Subcutaneous abdominal adipose tissue (tissue), 5 donors: ENCODE results near the gene SMARCAD1.
"Not testable (repeated sequence)": the region's sequence is repeated elsewhere in the genome, so short reads cannot be mapped to it uniquely, and the experiment has no call there.

ENCODE experiments used
- H3K27ac ChIP-seq: one replicate; pipeline ENCODE4 v1.7.0; 2013; ENCODE audit warnings: low read depth, mild to moderate bottlenecking, inconsistent platforms, low read length, moderate library complexity
- H3K27me3 ChIP-seq, 5 donors: one replicate each; pipeline ENCODE4 v1.7.0; 2013; ENCODE audit warnings: low read length in 5 of 5, inconsistent platforms in 1 of 5; ENCODE audit not compliant: control insufficient read depth in 5 of 5, insufficient read depth in 4 of 5
- H3K36me3 ChIP-seq, 5 donors: one replicate each; pipeline ENCODE4 v1.7.0; 2013; ENCODE audit warnings: low read length in 5 of 5; ENCODE audit not compliant: control insufficient read depth in 5 of 5, insufficient read depth in 5 of 5
- H3K4me1 ChIP-seq, 5 donors: one replicate each; pipeline ENCODE4 v1.7.0; 2013; ENCODE audit warnings: low read length in 5 of 5, mild to moderate bottlenecking in 3 of 5, moderate library complexity in 1 of 5; ENCODE audit not compliant: control insufficient read depth in 5 of 5, insufficient read depth in 5 of 5
- H3K4me3 ChIP-seq, 5 donors: one replicate each; pipeline ENCODE4 v1.7.0; 2013; ENCODE audit warnings: low read length in 5 of 5, low read depth in 1 of 5
- H3K9ac ChIP-seq, 5 donors: one replicate each; pipeline ENCODE4 v1.7.0; 2013; ENCODE audit warnings: low read length in 5 of 5, mild to moderate bottlenecking in 4 of 5, moderate library complexity in 3 of 5
- H3K9me3 ChIP-seq, 5 donors: one replicate each; pipeline ENCODE4 v1.7.0; 2013; ENCODE audit warnings: low read length in 5 of 5; ENCODE audit not compliant: control insufficient read depth in 5 of 5
- donor health status: healthy.
- donor health status: healthy.
- donor health status: healthy.
- donor health status: healthy.
- donor health status: healthy.

The SMARCAD1 gene

DNA sequence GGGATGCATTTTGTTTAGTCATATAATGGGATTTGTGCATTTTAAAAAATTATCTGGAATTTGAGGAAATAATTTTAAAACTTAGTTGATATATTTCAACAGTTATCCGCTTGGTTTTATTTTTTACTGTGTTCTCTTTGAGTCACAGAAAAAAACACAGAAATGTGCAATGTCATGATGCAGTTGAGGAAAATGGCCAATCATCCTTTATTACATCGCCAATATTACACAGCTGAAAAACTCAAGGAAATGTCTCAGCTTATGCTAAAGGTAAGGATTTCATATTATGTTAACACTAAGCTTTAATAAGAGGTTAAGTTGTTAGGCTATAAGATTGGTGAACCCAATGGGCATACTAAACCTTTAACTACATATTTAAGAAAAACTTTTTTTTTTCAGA lies 71.1 kb downstream of the SMARCAD1 start:
- H3K36me3 ChIP-seq: peaks cover 51 to 78% (median 62%) of the 10 kb centered on the region in 5 donors

DNA sequence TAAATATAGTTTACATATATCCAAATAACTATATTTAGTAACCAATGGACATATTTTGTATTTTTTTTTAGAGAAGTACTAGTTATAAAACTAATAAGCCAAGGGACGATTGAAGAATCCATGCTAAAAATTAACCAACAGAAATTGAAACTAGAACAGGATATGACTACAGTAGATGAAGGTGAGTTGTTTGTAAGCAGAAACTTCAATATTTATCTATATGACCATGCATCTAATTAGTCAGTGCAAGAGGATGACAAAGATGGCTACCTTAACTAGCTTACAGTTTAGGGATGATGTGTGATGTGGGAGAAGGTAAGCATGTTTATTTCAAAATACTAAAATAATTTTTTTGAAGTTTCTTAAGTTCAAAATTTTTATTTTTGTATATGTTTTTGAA lies 77.2 kb downstream of the SMARCAD1 start:
- Histone ChIP-seq H3K4me1 (peaks cover 0 to 3% (median 2%) of the 10 kb centered on the region in 5 donors), H3K36me3 (peaks cover 39 to 60% (median 53%) of the 10 kb centered on the region in 5 donors), H3K27ac (no peak overlapping the region), H3K27me3 (no peaks in the 10 kb centered on the region), H3K4me3 (no peak overlapping the region), H3K9ac (no peak overlapping the region), H3K9me3 (no peaks in the 10 kb centered on the region)

More for the DNA sequence above, 71.1 kb downstream of the SMARCAD1 start:
- H3K4me3 ChIP-seq: no peak overlapping the region
- H3K27me3 ChIP-seq: no peaks in the 10 kb centered on the region
- no peaks in the 10 kb centered on the region for H3K9me3 ChIP-seq
- no peak overlapping the region for H3K27ac ChIP-seq
- H3K9ac ChIP-seq: no peak overlapping the region
- no peaks in the 10 kb centered on the region for H3K4me1 ChIP-seq

DNA sequence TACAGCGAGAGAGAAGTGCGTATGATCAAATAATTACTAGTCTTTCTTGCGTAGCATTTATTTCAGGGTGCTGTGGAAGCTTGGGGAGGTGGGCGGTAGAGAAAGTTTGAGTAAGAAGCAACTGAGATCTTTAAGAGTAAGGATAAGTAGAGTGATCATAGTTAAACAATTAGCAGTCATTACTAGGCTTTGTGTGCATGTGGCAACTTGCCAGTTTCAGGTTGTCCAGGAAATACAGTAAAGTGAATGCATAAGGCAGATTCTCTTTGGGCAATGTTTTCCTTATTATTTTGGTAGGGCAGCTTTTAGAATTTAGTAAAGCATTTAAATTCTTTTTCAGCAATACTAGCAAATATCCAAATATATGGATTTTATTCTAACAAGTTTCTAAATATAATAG lies 78.0 kb downstream of the SMARCAD1 start:
- peaks cover 36 to 52% (median 47%) of the 10 kb centered on the region in 5 donors for H3K36me3 ChIP-seq
- H3K9me3 ChIP-seq: no peaks in the 10 kb centered on the region
- no peaks in the 10 kb centered on the region for H3K27me3 ChIP-seq
- H3K27ac ChIP-seq: no peak overlapping the region
- no peak overlapping the region for H3K4me3 ChIP-seq
- H3K9ac ChIP-seq: no peak overlapping the region
- H3K4me1 ChIP-seq: peaks cover 0 to 11% (median 5%) of the 10 kb centered on the region in 5 donors

DNA sequence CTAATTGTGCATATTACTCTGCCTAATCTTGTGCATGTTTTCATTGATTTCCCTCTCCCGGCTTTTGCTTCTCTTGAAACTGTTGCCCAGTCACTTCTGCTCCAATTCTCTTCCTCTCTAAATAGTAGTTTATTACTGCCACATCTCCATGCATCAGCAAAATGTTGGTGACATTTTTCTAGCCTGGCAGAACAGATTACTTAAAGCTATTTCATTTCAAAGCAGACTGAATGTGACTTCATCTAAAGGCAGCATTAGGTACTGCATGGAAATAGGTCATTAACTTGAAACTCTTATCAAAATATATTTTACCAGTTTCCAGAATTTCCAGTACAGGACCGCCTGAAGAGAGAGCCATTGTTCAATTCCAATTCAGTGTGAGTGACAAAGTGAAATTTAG lies 82.6 kb downstream of the SMARCAD1 start:
- H3K9me3 ChIP-seq: no peaks in the 10 kb centered on the region
- peaks cover 11 to 33% (median 20%) of the 10 kb centered on the region in 5 donors for H3K36me3 ChIP-seq
- no peak overlapping the region for H3K27ac ChIP-seq
- no peak overlapping the region for H3K4me3 ChIP-seq
- peaks cover 0 to 11% (median 5%) of the 10 kb centered on the region in 5 donors for H3K4me1 ChIP-seq
- no peaks in the 10 kb centered on the region for H3K27me3 ChIP-seq
- no peak overlapping the region for H3K9ac ChIP-seq

DNA sequence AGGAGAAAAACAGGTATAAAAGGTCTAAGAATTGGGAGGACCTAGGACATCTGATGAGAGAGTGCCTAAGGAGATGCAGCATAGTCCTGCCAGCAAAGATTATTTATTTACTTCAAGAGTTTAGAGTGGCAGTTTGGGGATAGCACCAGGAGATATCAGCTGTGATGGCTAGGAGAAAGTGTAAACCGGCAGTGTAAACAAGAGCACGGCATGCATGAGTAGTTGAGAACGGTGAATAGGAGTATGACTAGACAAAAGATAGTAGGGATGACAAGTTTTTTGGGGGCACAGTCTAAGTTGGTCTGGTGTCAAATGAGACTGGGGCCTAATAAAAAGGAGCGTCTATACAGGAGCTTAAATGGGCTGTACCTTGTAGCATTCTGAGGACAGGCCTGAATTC lies 86.3 kb downstream of the SMARCAD1 start:
- not testable (repeated sequence) for H3K4me3 ChIP-seq, H3K27ac ChIP-seq

DNA sequence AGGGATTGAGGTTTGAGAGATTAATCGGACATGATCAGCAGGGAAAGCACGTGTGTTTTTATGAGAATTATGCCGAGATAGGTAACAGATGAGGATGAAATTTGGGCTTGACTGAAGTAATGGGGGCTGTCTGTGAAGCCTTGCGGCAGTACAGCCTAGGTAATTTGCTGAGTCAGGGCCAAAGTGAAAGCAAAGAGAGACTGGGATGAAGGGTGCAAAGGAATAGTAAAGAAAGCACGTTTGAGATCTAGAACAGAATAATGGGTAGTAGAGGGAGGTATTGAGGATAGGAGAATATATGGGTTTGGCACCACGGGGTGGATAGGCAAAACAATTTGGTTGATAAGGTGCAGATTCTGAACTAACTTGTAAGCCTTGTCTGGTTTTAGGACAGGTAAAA lies 87.8 kb downstream of the SMARCAD1 start:
- not testable (repeated sequence) for H3K27ac ChIP-seq, H3K9me3 ChIP-seq, H3K27me3 ChIP-seq, H3K36me3 ChIP-seq, H3K4me3 ChIP-seq, H3K4me1 ChIP-seq, H3K9ac ChIP-seq

More for the DNA sequence above, 86.3 kb downstream of the SMARCAD1 start:
- Histone ChIP-seq H3K4me1 (peaks cover 0 to 11% (median 5%) of the 10 kb centered on the region in 5 donors), H3K36me3 (peaks cover 0 to 11% (median 9%) of the 10 kb centered on the region in 5 donors)
- H3K9ac ChIP-seq, H3K9me3 ChIP-seq, H3K27me3 ChIP-seq: not testable (repeated sequence)

DNA sequence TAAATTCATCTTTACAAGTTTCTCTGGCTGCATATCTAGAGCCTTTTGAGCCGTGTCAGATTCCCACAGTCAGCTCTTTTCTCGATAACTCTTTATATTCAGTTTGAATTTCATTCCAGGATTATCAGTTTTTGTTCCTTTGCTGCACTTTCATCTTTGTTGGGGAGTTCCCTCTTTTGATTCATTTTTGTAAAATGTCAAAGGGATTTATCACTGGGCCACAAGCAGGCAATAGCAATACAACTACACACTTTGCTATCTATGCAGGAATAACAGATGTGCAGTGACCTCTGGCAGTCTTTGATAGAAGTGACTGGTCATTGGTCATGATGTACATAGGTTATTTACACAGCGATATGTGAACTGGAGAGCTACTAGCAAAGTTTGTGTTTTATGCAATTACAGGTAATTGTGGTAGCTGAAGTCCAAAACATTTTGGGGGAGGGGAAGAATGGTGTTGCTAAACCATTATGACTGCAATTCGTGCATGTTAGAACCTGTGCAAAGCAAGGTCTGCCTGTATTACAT lies 91.1 kb downstream of the SMARCAD1 start:
- Histone ChIP-seq H3K4me3 (no peak overlapping the region), H3K36me3 (no peaks in the 10 kb centered on the region), H3K27me3 (no peaks in the 10 kb centered on the region), H3K27ac (no peak overlapping the region), H3K9ac (no peak overlapping the region), H3K9me3 (no peaks in the 10 kb centered on the region), H3K4me1 (no peaks in the 10 kb centered on the region)

DNA sequence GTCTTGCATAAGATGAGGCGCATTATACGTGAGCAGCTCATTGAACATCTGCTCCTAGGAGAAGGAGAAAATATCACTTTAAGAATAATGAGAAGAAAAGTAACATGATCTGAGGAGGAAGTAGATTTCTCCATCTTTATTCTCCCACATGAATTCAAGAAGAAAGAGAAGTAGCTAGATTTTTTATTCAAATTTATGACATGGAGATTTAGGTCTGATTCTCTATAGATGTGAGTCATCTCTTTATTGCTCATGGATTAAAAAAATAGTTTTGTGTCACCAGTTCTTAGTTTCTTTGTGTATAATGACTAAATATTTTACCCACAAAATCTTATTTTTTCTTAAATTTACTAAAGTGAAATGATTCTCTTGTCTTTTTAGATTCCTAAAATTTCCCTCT lies 94.5 kb downstream of the SMARCAD1 start:
- no peaks in the 10 kb centered on the region for H3K9me3 ChIP-seq
- no peak overlapping the region for H3K27ac ChIP-seq
- H3K36me3 ChIP-seq: no peaks in the 10 kb centered on the region
- H3K27me3 ChIP-seq: no peaks in the 10 kb centered on the region
- H3K9ac ChIP-seq: no peak overlapping the region
- no peak overlapping the region for H3K4me3 ChIP-seq
- H3K4me1 ChIP-seq: peaks cover 0 to 9% (median 5%) of the 10 kb centered on the region in 5 donors

DNA sequence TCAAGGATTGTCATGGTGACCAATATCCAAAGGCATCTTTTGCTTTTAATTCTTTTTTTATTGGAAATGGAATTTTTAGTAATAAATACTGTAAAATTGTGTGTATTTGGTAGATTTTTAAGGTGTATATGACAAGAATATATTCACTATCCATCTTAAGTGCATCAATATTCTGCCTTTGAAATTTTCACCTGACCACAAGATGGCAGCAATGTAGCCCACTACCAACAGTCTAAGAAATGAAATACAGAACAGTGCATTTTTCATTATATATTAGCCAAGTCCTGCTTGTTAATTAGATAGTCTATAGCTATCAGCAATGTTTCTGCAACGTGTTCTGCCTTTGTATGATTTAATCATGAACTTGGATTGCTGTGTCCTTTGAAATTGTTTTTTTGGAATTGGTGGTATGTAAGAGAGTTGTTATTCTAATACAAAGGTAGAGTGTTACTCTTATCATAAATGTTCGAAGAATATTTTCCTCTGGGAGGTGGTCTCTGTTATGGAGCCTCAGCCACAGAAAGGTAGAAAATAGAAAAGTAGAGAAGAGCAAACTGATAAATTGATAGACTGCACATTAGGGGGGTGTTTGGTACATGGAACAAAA lies 96.8 kb downstream of the SMARCAD1 start:
- no peaks in the 10 kb centered on the region for H3K9me3 ChIP-seq
- H3K27ac ChIP-seq: no peak overlapping the region
- H3K4me1 ChIP-seq: peaks cover 0 to 14% (median 5%) of the 10 kb centered on the region in 5 donors

DNA sequence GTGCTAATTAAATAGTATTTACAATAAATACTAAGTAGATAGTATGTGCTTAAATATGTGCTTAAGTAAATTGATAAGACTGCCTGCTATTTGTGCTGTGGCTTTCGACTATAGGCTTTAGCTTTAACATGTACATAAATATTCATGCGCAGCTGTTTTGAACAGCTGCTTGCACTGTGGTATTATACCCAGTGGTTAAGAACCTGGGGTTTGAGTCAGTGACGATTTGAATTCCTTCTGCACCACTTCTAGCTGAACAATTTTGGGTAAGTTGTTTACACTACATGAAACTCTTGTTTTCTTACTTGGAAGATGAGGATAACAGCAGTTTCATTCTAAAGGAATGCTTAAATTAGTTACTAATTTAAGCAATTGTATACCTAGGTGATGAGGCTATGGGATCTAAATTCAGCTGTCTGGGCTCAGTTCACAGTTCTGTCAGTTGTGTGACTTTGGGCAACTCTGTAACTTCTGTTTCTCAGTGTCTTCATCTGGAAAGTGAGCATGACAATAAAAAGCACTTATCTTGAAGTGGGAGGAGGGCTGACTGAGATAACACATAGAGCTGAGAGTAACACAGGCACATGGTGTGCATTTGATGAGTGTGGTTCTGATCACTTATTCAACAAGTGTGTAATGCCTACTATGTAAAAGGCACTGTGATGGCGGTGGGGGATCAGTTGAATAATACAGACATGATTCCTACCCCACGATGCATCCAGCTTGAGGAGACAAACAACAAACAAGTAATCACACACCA lies 98.0 kb downstream of the SMARCAD1 start:
- Histone ChIP-seq H3K27ac (no peak overlapping the region), H3K4me1 (peaks cover 0 to 14% (median 5%) of the 10 kb centered on the region in 5 donors), H3K4me3 (no peak overlapping the region), H3K9ac (no peak overlapping the region), H3K36me3 (no peaks in the 10 kb centered on the region), H3K27me3 (no peaks in the 10 kb centered on the region), H3K9me3 (no peaks in the 10 kb centered on the region)

More for the DNA sequence above, 96.8 kb downstream of the SMARCAD1 start:
- H3K27me3 ChIP-seq: no peaks in the 10 kb centered on the region
- H3K36me3 ChIP-seq: no peaks in the 10 kb centered on the region
- no peak overlapping the region for H3K9ac ChIP-seq
- H3K4me3 ChIP-seq: no peak overlapping the region
